Gastrocnemius medialis (tissue), 4 donors: Measurements from ENCODE around the gene HOXB2.

Source experiments
- CTCF ChIP-seq, 5 experiments: fragments of 450-650 bp in 3 of 5; fragments of 200-600 bp in 2 of 5; sonication (generic) in 2 of 5; IDR thresholded peaks in 4 of 5; conservative IDR thresholded peaks in 1 of 5; 1 replicate in 4 of 5; 2 replicates in 1 of 5; pipeline ENCODE4 v1.5.1; 2016 to 2019; ENCODE audit warnings: antibody characterized with exemption in 5 of 5, mild to moderate bottlenecking in 3 of 5, moderate library complexity in 3 of 5
- POLR2A ChIP-seq, 2 donors: fragments of 450-650 bp; IDR thresholded peaks; one replicate each; pipeline ENCODE4 v1.6.1; 2017; ENCODE audit warnings: antibody characterized with exemption in 2 of 2, mild to moderate bottlenecking in 2 of 2, moderate library complexity in 2 of 2

- no peak for TF ChIP-seq CTCF (IDR thresholded peaks at IDR 0.05 in 4 of 5, conservative IDR thresholded peaks at IDR 0.05 in 1 of 5)
- no peak for TF ChIP-seq POLR2A (IDR thresholded peaks at IDR 0.05)
Observed at GRCh38 chr17:48587276-48588073, 42.6 kb upstream of the HOXB2 start.
